ENCODE measurements around the gene NKX1-2.
"Not testable (repeated sequence)": the region's sequence is repeated elsewhere in the genome, so short reads cannot be mapped to it uniquely, and the experiment has no call there.

DNA sequence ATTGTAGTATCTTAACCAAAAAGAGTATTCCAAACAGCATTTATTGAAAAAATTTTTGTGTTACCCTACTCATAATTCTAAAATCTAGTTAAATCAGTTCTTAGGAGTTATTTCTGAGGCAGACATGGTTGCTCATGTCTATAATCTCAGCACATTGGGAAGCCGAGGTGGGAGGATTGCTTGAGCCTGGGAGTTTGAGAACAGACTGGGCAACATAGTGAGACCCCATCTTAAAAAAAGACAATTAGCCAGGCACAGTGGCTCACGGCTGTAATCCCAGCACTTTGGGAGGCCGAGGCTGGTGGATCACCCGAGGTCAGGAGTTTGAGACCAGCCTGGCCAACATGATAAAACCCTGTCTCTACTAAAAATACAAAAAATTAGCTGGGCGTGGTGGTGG lies 8.1 kb downstream of the NKX1-2 start:
- not testable (repeated sequence) for TF ChIP-seq SMC3 (IDR thresholded peaks at IDR 0.05; ENCODE audit: low read depth, low read length)
- TF ChIP-seq, protein P1, sequence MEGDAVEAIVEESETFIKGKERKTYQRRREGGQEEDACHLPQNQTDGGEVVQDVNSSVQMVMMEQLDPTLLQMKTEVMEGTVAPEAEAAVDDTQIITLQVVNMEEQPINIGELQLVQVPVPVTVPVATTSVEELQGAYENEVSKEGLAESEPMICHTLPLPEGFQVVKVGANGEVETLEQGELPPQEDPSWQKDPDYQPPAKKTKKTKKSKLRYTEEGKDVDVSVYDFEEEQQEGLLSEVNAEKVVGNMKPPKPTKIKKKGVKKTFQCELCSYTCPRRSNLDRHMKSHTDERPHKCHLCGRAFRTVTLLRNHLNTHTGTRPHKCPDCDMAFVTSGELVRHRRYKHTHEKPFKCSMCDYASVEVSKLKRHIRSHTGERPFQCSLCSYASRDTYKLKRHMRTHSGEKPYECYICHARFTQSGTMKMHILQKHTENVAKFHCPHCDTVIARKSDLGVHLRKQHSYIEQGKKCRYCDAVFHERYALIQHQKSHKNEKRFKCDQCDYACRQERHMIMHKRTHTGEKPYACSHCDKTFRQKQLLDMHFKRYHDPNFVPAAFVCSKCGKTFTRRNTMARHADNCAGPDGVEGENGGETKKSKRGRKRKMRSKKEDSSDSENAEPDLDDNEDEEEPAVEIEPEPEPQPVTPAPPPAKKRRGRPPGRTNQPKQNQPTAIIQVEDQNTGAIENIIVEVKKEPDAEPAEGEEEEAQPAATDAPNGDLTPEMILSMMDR (conservative IDR thresholded peaks at IDR 0.05; ENCODE audit: low read depth, low read length) = not testable (repeated sequence)
